Activated T-cell treated with anti-CD3 and anti-CD28 coated beads for 1 hour (primary cell): ENCODE results near the gene PAF1.

Experiments
- DNase-seq: peaks from one replicate; pipeline ENCODE4 v3.0.0-alpha.2; 2020; ENCODE audit warnings: low read depth

The PAF1 gene

DNA sequence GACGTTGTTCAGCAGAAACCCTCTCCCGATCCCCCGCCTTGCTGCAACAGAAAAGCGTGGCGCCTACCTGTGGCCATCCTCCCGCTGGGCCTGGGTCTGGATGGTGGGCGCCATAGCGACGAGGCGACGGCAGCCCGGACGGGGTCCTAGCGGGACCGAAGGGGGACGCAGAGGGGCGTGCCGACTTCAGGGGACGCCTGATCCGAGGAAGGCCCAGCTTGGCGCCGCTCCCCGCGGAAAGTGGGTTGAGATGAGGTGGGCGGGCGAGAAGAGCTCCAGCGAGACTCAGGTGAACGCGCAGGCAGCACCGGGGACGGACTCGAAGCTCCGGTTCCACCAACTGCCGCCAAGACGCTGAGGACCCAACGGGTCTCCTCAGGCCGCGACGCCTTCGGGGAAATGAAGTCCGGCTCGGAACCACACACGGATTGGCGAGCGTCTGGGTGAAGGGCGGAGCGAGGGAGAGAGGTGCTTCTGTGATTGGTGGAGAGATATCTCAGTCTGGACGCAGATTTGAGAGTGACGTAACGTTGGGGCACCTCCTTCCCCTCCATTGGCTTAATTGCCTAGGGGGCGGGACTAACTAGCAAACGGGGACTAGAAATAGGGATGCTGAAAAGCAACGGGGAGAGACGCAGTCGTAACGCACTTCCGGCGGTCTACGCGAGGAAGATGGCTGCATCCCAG, at the start of gene PAF1, which contains the start of gene MED29:
Gene PAF1, minus strand, starts transcription at position 356 of the 687 bp plus-strand sequence. Its CDS starts 242 bp downstream, at position 114.
Gene MED29, plus strand, starts transcription at position 628 of the 687 bp plus-strand sequence. Its CDS starts 45 bp downstream, at position 673.
- peak; percentile 90 for DNase-seq

DNA sequence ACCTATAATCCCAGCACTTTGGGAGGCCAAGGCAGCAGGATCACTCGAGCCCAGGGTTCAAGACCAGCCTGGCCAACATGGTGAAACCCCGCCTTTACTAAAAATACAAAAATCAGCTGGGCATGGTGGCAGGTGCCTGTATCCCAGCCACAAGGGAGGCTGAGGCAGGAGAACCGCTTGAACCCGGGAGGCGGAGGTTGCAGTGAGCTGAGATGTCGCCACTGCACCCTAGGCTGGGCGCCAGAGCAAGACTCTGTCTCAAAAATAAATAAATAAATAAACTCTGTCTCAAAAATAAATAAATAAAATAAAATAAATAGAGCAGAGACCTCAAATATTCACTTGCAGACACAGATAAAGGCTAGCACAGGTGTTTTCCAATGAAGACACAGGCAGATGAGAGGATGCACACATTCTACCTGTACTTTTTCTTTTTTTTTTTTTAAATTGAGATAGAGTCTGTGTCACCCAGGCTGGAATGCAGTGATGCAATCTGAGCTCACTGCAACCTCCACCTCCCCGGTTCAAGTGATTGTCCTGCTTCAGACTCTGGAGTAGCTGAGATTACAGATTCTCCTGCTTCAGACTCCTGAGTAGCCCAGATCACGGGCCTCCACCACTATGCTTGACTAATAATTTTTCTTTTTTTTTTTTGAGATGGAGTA, 47.5 kb upstream of the PAF1 start:
- DNase-seq = no peak

DNA sequence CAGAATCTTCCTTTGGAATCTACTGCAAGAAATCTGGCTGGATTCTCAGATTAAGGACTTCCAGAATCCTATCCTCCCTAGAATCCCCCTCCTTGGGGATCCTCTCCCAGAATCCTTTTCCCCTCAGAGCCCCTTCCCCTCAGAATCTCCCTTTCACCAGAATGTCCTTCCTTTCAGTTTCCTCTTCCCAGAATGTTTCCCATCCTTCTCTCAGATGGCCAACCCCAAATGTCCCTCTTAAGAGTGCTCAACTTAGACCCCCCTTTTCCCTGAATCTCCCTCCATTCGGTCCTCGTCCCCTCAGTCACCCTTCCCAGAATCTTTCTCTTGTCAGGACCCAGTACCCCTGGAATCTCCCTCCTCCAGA, 45.4 kb upstream of the PAF1 start:
- no peak for DNase-seq

DNA sequence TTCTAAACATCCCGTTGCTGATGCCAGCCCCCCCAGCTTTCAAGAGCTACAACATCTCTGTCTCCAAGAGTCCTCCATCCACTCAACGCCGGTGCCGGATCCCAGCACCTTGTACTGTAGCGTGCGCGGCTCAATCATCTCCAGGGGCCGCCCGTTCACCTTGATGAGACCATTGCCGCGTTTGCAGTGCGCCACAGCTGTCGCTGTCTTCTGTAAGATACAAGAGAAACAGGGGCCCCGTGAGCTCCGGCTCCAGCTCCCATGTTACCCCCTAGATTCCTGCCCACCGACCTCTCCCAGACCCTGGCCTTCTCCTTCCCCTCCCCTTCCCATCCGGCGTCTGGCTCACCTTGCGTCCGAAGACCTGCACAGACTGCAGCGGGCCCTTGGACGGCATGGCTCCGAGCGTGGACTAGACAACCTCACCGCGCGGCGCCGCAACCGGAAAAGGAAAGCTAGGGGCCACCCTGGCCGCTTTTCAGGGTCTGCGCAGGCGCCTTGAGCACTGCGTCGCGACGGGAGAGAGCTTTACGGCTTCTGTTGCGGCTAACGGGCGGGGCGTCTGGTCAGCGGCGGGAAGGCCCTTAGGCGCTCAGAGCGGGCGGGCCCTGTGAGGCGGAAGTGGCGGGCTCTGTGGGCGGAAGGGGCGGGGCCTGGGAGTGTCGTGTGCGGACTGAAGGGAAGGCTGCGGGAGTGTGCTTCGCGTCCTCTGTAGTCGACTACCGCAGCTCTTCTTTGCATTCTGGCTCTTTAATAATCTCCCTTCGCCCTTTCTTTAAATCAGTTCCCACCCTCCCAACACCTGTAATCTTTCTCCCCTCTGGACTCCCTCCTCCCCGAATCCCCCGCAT, 44.8 kb upstream of the PAF1 start, which contains the start of gene RPS16:
Gene RPS16, minus strand, starts transcription at position 451 of the 851 bp plus-strand sequence. Its CDS starts 54 bp downstream, at position 397.
- peak; percentile 99 for DNase-seq

DNA sequence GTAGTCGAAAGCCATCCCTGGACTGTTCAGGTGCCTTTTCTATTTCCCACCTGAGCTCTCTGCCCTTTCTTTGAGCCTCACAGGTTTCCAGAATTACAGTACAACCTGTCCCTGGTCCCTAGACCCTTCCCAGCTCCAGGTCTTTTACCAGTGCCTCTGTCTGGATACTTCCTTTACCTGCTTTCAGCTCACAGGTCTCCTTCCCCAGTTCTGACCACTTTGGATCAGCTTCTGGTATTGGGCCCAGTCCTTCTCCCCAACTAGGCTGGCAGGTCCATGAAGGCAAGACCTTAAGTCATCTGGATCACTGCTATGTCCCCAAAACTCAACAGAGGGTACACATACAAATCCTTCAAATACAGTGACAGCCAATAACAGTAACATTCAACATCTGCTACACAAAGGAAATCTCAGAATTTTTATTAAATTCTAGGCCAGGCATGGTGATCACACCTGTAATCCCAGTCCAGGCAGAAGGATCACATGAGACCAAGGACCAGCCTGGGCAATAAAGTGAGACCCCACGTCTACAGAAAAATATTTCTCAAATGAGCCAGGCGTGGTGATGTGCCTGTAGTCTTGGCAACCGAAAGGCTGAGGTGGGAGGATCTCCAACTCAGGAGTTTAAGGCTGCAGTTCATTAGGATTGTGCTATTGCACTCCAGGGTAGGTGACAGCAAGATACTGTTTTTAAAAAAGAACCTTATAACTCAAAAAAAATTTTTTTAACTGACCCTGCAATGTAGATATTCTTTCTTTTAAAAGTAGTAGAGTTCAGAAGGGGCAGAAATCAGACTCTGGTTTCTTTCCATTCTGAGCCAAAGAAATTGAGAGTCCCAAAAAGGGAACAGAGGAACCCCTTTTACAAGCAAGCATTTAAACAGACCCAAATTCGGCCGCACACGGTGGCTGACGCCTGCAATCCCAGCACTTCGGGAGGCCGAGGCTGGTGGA, 43.5 kb upstream of the PAF1 start:
- no peak for DNase-seq

DNA sequence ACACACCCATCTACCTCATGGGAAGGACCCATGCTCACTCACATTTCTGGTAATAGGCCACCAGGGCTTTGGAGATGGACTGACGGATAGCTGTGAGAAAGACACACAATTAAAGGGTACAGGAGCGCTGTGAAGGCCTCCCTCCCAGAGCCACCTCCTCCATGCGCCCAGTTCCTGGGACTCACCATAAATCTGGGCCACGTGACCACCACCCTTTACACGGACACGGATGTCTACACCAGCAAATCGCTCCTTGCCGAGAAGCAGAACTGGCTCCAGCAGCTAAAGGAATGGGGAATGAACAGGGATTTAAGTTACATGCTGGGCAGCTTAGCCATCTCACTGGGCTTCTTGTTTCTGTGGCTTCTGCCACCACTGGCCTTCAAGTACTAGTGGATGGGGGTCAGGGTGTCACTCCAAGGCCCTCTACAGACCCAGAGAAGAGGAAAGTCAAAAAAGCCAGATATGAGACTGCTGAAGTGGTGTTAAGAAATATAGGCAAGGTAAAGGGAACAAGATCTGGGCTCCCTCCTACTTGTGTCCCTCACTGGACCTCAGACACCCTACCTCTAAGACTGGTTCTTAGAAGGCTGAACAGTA, 42.7 kb upstream of the PAF1 start:
- DNase-seq = no peak

DNA sequence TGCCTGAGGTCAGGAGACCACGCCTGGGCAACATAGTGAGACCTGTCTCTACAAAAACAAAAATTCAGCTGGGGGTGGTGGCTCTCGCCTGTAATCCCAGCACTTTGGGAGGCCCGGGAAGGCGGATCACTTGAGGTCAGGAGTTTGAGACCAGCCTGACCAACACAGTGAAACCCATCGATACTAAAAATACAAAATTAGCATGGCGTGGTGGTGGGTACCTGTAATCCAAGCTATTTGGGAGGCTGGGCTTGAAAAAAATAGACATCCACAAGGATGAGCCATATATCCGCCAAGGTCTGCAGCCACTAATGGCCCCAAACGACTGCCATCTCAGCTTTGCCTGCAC, 41.7 kb upstream of the PAF1 start:
- no peak for DNase-seq

DNA sequence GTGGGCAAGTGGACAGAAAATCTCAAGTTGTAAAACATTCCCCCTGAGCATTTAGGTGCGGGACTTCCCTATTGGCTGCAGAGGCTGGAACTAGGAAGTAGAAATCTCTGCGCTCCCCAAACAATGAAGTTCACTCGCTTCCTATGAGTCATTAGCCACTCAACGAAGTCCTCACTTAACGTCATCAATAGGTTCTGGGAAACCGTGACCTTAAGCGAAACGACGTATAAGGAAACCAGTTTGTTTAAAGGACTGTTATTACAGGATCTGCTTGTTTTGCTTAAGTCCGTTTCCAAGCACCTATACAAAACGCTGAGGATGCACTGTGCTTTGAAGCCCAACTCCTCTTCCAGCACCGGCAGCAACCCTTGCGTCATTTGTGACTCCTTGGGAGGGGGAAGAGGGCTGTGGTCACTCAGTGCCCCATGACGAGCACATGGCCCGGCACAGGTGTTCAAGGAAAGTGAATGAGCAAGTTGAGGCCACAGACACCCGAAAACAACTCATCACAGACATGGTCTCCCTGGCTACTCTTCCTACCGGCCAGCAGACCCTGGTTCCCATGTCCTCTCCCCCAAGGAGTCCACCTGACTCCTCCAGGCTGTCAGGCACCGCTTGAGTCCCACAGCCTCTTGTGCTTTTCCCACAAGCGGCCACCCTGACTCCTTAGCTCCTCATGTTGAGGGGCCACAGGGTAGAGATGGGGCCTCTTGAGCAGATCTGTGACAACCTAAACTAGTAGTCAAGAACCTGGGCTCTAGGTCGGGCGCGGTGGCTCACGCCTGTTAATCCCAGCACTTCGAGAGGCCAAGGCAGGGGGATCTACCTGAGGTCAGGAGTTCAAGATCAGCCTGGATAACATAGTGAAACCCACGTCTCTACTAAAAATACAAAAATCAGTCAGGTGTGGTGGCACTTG, 40.0 kb upstream of the PAF1 start:
- DNase-seq = no peak

DNA sequence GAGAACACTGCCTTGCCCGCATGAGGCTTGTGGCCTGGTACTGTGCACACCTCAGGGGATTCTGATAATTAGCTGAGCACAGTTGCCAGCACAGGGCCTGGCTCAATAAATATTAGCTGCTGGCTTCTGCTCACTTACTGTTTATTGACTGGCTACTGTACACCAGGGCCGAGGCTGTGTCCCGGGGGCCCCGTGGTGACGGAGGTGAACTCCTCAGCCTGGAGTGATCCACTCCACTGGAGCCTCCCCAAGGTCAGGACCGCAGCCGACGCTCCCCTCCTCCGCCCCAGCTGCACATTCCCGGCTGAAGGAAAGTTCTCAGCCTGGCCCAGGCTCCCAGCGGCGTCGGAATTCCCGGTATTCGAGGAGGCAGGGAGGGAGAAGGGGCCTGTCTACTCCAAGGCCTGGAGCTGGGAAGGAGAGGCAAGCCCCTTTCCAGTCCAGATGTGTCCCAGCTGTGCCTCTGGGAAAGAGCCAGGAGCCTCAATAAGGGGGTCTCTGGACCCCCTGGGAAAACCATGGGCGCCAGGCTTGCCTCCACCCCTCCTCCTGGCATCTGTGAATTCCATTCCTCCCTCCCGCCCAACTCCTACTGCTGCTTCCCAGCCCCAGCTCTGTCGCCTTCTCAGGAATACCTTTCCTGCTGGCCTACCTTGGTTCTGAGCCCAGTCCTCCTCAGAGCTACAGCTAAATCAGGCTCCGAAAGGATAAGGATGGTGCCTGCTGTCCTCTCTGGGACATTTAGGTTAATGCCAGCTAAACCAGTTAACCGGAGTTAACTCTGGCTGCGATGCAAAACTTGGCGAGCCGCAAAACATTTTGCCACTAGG, 37.6 kb upstream of the PAF1 start:
- DNase-seq = no peak

DNA sequence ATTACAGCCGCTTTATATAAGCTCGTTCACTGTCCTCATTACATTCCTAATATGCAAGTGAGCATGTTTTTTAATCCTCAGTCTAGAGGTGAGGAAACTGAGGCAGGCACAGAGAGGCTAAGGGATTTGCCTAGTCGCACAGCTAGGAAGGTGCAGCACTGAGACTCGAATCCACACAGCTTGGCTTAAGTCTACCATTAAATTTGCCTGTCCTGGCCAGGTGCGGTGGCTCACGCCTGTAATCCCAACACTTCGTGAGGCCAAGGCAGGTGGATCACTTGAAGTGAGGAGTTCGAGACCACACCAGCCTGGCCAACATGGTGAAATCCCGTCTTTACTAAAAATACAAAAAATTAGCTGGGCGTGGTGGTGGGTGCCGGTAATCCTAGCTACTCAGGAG, 36.8 kb upstream of the PAF1 start:
- no peak for DNase-seq

DNA sequence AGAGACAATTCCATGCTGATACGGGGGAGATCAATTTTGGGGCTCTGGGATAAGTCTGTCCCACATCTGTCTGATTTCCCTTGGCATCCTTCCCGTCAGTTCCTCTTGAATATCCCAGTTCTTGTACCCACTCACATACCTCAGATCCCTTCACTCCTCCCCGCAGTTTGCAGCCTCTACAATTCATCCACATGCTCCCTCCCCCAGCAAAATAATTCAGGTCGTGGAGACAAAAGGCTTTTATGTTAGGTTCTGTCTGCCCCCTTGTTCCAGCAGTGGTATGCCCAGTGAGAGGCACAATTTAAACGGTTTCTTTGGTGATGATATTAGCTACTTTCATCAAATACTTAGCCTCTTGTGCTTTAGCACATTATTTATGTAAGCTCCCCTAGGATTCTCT, 35.3 kb upstream of the PAF1 start:
- DNase-seq = no peak

DNA sequence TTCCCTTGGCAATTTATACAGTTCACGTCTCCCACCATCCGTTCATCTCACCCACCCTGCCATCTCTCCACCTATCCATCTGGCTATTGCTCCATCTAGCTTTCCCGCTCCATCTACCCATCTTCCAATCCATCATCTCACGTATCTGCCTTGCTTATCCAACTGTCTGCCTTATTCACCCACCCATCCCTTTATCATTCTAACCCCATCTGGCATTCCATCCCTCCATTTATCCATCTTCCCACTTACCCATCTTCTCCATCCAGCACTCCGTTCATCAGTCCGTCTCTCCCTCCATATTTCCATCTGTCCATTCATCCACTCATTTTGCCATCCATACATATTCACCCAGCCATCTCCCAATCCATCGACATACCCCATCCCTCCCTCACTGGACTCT, 34.8 kb upstream of the PAF1 start:
- DNase-seq = no peak

DNA sequence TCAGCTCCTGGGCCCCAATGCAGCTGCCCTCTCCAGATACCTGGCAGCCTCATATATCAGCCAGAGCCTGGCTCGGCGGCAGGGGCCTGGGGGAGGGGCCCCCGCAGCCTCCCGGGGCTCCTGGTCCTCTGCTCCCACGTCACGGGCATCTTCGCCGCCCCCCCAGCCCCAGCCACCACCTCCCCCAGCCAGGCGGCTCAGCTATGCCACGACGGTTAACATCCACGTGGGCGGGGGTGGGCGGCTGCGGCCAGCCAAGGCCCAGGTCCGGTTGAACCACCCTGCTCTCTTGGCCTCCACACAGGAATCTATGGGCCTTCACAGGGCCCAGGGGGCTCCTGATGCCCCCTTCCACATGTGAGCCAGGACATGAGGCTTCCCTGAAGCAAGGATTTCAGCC, 34.0 kb upstream of the PAF1 start:
- no peak for DNase-seq

DNA sequence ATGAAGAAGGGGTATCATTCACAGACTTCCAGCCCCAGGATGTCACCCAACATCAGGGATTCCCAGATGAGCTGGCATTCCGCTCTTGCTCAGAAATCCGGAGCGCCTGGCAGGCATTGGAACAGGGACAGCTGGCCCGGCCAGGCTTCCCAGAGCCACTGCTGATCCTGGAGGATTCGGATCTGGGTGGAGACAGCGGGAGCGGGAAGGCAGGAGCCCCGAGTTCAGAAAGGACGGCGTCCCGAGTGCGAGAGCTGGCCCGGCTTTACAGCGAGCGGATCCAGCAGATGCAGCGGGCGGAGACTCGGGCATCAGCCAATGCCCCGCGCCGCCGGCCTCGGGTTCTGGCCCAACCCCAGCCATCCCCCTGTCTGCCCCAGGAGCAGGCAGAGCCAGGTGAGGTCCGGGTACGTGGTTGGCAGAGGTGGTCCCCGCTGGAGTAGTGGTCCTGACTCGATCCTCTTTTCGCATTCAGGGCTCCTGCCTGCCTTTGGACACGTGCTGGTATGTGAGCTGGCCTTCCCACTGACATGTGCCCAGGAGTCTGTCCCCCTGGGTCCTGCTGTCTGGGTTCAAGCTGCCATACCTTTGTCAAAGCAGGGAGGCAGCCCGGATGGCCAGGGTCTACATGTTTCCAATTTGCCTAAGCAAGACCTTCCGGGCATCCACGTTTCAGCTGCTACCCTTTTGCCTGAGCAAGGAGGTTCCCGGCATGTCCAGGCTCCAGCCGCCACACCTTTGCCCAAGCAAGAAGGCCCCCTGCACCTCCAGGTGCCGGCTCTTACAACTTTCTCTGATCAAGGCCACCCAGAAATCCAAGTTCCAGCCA, 32.6 kb upstream of the PAF1 start:
- no peak for DNase-seq

DNA sequence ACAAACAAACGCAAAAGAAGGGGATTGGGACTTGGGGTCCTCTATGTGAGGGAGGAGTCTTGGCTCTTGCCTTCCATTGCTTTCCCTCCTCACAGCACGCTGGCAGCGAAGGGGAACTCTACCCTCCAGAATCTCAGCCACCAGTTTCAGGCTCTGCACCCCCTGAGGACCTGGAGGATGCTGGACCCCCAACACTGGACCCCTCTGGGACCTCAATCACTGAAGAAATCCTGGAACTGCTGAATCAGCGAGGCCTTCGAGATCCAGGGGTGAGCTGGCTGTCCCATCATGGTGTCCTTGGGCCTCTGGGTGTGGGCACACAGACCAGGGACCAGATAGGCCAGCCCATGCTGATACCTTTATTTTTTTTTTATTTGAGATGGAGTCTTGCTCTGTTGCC, 31.1 kb upstream of the PAF1 start:
- no peak for DNase-seq

DNA sequence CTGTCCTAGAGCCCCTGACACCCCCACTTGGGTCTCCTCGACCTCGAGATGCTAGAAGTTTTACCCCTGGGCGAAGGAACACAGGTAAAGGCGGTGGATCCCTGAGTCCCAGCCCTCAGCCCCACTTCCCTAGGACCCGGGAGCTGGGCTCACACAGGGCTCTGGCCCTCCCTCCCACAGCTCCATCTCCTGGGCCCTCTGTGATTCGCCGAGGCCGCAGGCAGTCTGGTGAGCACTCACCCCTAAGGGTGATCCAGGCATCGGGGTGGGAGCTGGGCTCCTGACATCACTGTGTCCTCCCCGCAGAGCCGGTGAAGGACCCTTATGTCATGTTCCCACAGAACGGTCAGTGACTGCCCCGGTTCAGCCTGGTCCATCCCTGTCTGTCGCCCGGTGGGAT, 29.9 kb upstream of the PAF1 start:
- no peak for DNase-seq

DNA sequence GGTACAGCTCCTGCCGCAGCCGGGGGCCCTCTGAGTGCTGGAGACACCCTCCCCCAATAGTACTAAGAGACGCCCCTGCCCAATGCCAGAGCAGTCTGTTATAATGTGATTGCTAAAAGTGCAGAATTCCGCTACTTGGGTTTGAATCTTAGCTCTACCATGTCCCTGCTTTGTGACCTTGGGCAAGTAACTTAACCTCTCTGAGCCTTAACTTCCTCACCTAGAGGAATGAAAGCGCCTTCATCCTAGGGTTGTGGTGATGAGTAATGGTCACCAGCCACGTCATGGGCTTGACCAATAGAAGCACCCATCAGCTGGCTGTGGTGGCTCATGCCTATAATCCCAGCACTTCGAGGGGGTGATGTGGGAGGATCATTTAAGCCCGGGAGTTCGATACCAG, 28.1 kb upstream of the PAF1 start:
- no peak for DNase-seq

DNA sequence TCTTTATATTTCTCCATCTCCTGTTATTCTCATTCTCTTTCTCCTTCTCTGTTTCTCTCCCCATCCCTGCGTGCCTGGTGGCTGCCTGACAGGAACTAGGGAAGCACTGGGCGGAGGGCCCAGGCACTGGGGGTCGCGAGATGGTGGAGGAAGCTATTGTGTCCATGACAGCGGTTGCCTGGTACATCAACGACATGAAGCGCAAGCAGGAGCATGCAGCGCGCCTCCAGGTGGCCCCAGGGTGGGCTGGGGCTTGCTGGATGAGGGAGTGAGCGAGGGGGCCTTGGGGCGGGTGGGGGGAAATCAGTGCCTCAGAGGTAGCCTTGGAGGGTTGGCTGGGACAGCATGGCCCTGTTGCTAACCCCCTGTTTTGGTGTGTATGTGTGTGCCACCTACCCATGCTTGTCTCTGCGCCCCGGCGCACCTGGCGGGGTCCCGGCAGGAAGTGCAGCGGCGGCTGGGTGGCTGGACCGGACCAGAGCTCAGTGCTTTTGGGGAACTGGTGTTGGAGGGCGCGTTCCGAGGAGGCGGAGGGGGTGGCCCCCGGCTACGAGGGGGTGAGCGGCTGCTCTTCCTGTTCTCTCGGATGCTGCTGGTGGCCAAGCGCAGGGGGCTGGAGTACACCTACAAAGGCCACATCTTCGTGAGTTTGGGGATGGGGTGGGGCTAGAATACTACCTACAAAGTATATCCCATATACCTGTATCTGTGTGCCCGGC, 26.7 kb upstream of the PAF1 start:
- DNase-seq = no peak
